HCT116 (cell line): ENCODE results near the gene KRT6C. TPM values are rescaled to one million over a fixed set of nuclear protein-coding genes. Genes with fewer than 3 reads are reported as not detected.

Experiments
- ATAC-seq: fragments of 200-7000 bp; cut with Tn5 transposase; 2 replicates; pipeline ENCODE4 v1.9.1; 2020; ENCODE audit warnings: mild to moderate bottlenecking, moderate library complexity
- BruUV-seq: library from RNA; stranded (reverse); fragments of 400-500 nt; replicated peaks from 2 replicates; lab custom pipeline; 2021; lab: Mats Ljungman, UMichigan
- CTCF ChIA-PET: fragments of 300-600 bp; sonication (Branson Sonifier 250); formaldehyde crosslinking; loops from one replicate; lab custom pipeline; 2021; ENCODE audit warnings: antibody characterized with exemption; lab: Charles Lee
- POLR2A ChIA-PET: fragments of 300-600, 350-600 bp; sonication (Branson Sonifier 250); formaldehyde crosslinking; loops from one replicate; lab custom pipeline; 2021; ENCODE audit warnings: antibody characterized with exemption; lab: Charles Lee
- RAD21 ChIA-PET, 2 experiments: fragments of 300-600 bp; sonication (Branson Sonifier 250); formaldehyde crosslinking; loops; one replicate each; lab custom pipeline; 2023; ENCODE audit warnings: low total read pairs in 2 of 2; ENCODE audit not compliant: uncharacterized antibody in 2 of 2, unreplicated experiment in 2 of 2, low non-redundant PET in 1 of 2; lab: Charles Lee
- DNase-seq: peaks from one replicate; pipeline ENCODE4 v3.0.0-alpha.2; 2010; ENCODE audit warnings: low read depth, low spot score
- H2AFZ ChIP-seq: fragments of 200-600 bp; shearing (Covaris generic), sonication (generic); 2 replicates; pipeline ENCODE4 v1.6.1; 2017; ENCODE audit warnings: low read depth, mixed run types, mixed read lengths, antibody characterized with exemption, low read length; ENCODE audit not compliant: poor library complexity, severe bottlenecking
- H3K27ac ChIP-seq: 2 replicates; pipeline ENCODE4 v1.5.1; 2012; ENCODE audit warnings: low read depth, low read length
- H3K27me3 ChIP-seq: fragments of 200-600 bp; sonication (generic); 2 replicates; pipeline ENCODE4 v1.6.1; 2016; ENCODE audit warnings: mixed run types, low read length, mixed read lengths; ENCODE audit not compliant: insufficient read depth
- H3K36me3 ChIP-seq, 2 experiments: fragments of 200-500 bp in 1 of 2; fragments of 200-600 bp in 1 of 2; sonication (Bioruptor generic) in 1 of 2; sonication (generic) in 1 of 2; 2 replicates each; pipeline versions ENCODE4 v1.5.1 to v1.6.1; 2014 to 2016; ENCODE audit warnings: low read length in 2 of 2, inconsistent platforms in 1 of 2, mixed read lengths in 1 of 2, mixed run types in 1 of 2; ENCODE audit not compliant: insufficient read depth in 2 of 2, control insufficient read depth in 1 of 2
- H3K4me1 ChIP-seq, 2 experiments: fragments of 200-600 bp in 1 of 2; sonication (generic) in 1 of 2; 2 replicates each; pipeline versions ENCODE4 v1.5.1 to v1.6.1; 2012 to 2017; ENCODE audit warnings: low read length in 2 of 2, inconsistent platforms in 1 of 2, mild to moderate bottlenecking in 1 of 2, mixed read lengths in 1 of 2, mixed run types in 1 of 2, moderate library complexity in 1 of 2; ENCODE audit not compliant: insufficient read depth in 2 of 2, control insufficient read depth in 1 of 2
- H3K4me2 ChIP-seq: fragments of 200-600 bp; sonication (generic); 2 replicates; pipeline ENCODE4 v1.6.1; 2017; ENCODE audit warnings: mixed run types, low read length, mixed read lengths
- H3K4me3 ChIP-seq, 2 experiments: fragments of 200-600 bp in 1 of 2; sonication (generic) in 1 of 2; replicated peaks in 1 of 2; 2 replicates each; pipeline ENCODE4 v1.5.1; 2011 to 2016; ENCODE audit warnings: low read length in 2 of 2, control low read depth in 1 of 2, low read depth in 1 of 2, mild to moderate bottlenecking in 1 of 2, mixed read lengths in 1 of 2, mixed run types in 1 of 2
- H3K79me2 ChIP-seq: fragments of 200-600 bp; sonication (generic); 2 replicates; pipeline ENCODE4 v1.6.1; 2017; ENCODE audit warnings: mild to moderate bottlenecking, mixed run types, low read length, moderate library complexity, mixed read lengths; ENCODE audit not compliant: insufficient read depth
- H3K9ac ChIP-seq: fragments of 200-600 bp; sonication (generic); 2 replicates; pipeline ENCODE4 v1.6.1; 2016; ENCODE audit warnings: low read length, mixed read lengths
- H3K9me2 ChIP-seq: fragments of 200-600 bp; sonication (generic), shearing (Covaris generic); 2 replicates; pipeline ENCODE4 v1.6.1; 2017; ENCODE audit warnings: mixed run types, mild to moderate bottlenecking, moderate library complexity; ENCODE audit not compliant: insufficient read depth
- H3K9me3 ChIP-seq, 2 experiments: fragments of 200-500 bp in 1 of 2; fragments of 200-600 bp in 1 of 2; sonication (Bioruptor generic) in 1 of 2; sonication (generic) in 1 of 2; 2 replicates each; pipeline ENCODE4 v1.6.1; 2014 to 2017; ENCODE audit warnings: low read length in 2 of 2, mixed read lengths in 2 of 2, inconsistent platforms in 1 of 2, low read depth in 1 of 2, mild to moderate bottlenecking in 1 of 2, mixed run types in 1 of 2, moderate library complexity in 1 of 2; ENCODE audit not compliant: control insufficient read depth in 1 of 2, insufficient read depth in 1 of 2
- H4K20me1 ChIP-seq: fragments of 200-600 bp; sonication (generic), shearing (Covaris generic); 2 replicates; pipeline ENCODE4 v1.6.1; 2017; ENCODE audit warnings: mixed run types, mild to moderate bottlenecking, moderate library complexity; ENCODE audit not compliant: insufficient read depth
- ELF1 ChIP-seq: IDR thresholded peaks from 2 replicates; pipeline ENCODE4 v1.6.1; 2012; ENCODE audit warnings: low read depth, borderline replicate concordance
- EZH2 ChIP-seq: fragments of 200-600 bp; sonication (generic); IDR thresholded peaks from 2 replicates; pipeline ENCODE4 v1.6.1; 2017; ENCODE audit warnings: antibody characterized with exemption, mixed run types
- POLR2A ChIP-seq: IDR thresholded peaks from 2 replicates; pipeline ENCODE4 v1.7.0; 2011; ENCODE audit warnings: borderline replicate concordance; ENCODE audit not compliant: insufficient read depth, insufficient read length; ENCODE audit errors: extremely low read depth
- POLR2AphosphoS5 ChIP-seq: IDR thresholded peaks from 2 replicates; pipeline ENCODE4 v1.6.1; 2011; ENCODE audit warnings: mild to moderate bottlenecking, low read depth, low read length, moderate library complexity
- RAD21 ChIP-seq: IDR thresholded peaks from 2 replicates; pipeline ENCODE4 v1.6.1; 2012; ENCODE audit warnings: low read depth, mild to moderate bottlenecking
- SRF ChIP-seq: IDR thresholded peaks from 2 replicates; pipeline ENCODE4 v1.6.1; 2012; ENCODE audit warnings: low read depth
- ZNF274 ChIP-seq: fragments of 200-500 bp; sonication (Bioruptor generic); IDR thresholded peaks from 2 replicates; pipeline ENCODE4 v1.6.1; 2014; ENCODE audit warnings: mild to moderate bottlenecking, low read depth, low read length, inconsistent platforms
- intact Hi-C: fragments of 100-400 bp; cut with micrococcal nuclease; formaldehyde crosslinking; loops from 2 replicates; pipeline ENCODE4 v1.10.0; 2022
- total RNA-seq: library from RNA; stranded (reverse); gene quantifications from one replicate; pipeline ENCODE4 v1.2.1, GENCODE V29; 2021; ENCODE audit not compliant: unreplicated experiment
- TF ChIP-seq, protein P1 (sequence below), 3 experiments: fragments of 200-600 bp in 1 of 3; sonication (generic) in 1 of 3; IDR thresholded peaks in 2 of 3; conservative IDR thresholded peaks in 1 of 3; 2 replicates each; pipeline ENCODE4 v1.5.1; 2012 to 2017; ENCODE audit warnings: low read depth in 2 of 3, low read length in 2 of 3, antibody characterized with exemption in 1 of 3, borderline replicate concordance in 1 of 3, control low read depth in 1 of 3, mild to moderate bottlenecking in 1 of 3, mixed read lengths in 1 of 3, mixed run types in 1 of 3, moderate library complexity in 1 of 3; ENCODE audit not compliant: insufficient read depth in 1 of 3
- TF ChIP-seq, protein P2 (sequence below): IDR thresholded peaks from 2 replicates; pipeline ENCODE4 v1.6.1; 2012

Gene KRT6C
- total RNA-seq, 1 experiment from 2014 or later, result not detected

DNA sequence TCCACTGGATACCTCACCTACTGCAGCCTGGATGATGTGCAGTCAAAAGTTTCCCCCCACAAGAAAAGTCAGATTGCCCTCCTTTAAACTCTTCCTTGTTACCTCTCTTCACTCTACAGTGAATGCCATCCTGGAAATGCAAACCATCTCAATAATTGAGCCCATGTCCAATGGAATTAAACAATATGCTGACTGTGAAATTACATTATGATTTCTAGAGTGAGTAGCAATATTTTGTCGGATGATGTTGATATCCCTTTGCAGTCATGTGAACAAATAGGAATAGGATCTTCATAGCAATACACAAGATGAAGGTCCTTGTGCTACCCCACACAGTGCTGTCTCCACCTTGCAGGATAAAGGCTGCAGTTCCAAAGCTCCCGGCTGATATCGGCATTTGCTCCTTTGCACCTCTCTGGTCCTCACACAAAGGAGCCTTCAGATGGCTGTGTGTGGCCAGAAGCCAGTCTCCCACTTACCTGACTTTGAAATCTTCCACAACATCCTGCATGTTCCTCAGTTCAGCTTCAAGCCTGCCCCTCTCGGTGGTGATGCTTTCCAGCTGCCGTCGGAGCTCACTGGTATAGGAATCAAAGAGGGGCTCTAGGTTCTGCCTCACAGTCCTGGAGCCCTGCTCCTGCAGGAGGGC is 40.9 kb downstream of the KRT6C start:
- no peak overlapping the region for H3K4me3 ChIP-seq
- ATAC-seq, result no peak
- no peak overlapping the region for H3K9ac ChIP-seq
- H4K20me1 ChIP-seq, result no peaks in the 10 kb centered on the region
- POLR2A ChIA-PET, result no interaction called here
- DNase-seq, result no peak
- no peaks in the 10 kb centered on the region for H3K9me3 ChIP-seq
- no peaks in the 10 kb centered on the region for H3K79me2 ChIP-seq
- H3K4me2 ChIP-seq, result no peak overlapping the region
- no peaks in the 10 kb centered on the region; the same call in 1 of the 2 replicates for H3K27me3 ChIP-seq
- CTCF ChIA-PET, result no interaction called here
- BruUV-seq, result no TSS peak
- peaks cover 0 to 28% of the 10 kb centered on the region in 2 experiments; a peak in 2 of 4 replicates for H3K4me1 ChIP-seq
- no peaks in the 10 kb centered on the region for H3K9me2 ChIP-seq
- intact Hi-C loops, result no loop called here
- H2AFZ ChIP-seq, result no peak overlapping the region
- H3K27ac ChIP-seq, result no peak overlapping the region
- RAD21 ChIA-PET, result no interaction called here
- H3K36me3 ChIP-seq, result no peaks in the 10 kb centered on the region
- TF ChIP-seq, protein P1, sequence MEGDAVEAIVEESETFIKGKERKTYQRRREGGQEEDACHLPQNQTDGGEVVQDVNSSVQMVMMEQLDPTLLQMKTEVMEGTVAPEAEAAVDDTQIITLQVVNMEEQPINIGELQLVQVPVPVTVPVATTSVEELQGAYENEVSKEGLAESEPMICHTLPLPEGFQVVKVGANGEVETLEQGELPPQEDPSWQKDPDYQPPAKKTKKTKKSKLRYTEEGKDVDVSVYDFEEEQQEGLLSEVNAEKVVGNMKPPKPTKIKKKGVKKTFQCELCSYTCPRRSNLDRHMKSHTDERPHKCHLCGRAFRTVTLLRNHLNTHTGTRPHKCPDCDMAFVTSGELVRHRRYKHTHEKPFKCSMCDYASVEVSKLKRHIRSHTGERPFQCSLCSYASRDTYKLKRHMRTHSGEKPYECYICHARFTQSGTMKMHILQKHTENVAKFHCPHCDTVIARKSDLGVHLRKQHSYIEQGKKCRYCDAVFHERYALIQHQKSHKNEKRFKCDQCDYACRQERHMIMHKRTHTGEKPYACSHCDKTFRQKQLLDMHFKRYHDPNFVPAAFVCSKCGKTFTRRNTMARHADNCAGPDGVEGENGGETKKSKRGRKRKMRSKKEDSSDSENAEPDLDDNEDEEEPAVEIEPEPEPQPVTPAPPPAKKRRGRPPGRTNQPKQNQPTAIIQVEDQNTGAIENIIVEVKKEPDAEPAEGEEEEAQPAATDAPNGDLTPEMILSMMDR (IDR thresholded peaks at IDR 0.05 in 2 of 3, conservative IDR thresholded peaks at IDR 0.05 in 1 of 3; ENCODE audit: borderline replicate concordance in 1 of 3, insufficient read depth in 1 of 3, low read depth in 2 of 3, low read length in 2 of 3), result no peak
- TF ChIP-seq ELF1 (no peak), POLR2A (no peak), SRF (no peak), ZNF274 (no peak), EZH2 (no peak), RAD21 (no peak), POLR2AphosphoS5 (no peak)
- TF ChIP-seq, protein P2, sequence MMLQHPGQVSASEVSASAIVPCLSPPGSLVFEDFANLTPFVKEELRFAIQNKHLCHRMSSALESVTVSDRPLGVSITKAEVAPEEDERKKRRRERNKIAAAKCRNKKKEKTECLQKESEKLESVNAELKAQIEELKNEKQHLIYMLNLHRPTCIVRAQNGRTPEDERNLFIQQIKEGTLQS, result no peak
